Adrenal gland (tissue), 12 donors: ENCODE results near the gene DNM1. TPM values are rescaled to one million over a fixed set of nuclear protein-coding genes. Genes with fewer than 3 reads are reported as not detected.

Source experiments
- DNase-seq, 7 donors: peaks; one replicate each; pipeline ENCODE4 v3.0.0-alpha.2; 2019 to 2020
- H3K27ac ChIP-seq, 5 donors: fragments of 200-600 bp; sonication (generic) in 4 of 5; 1 replicate in 3 of 5; 2 replicates in 2 of 5; pipeline versions ENCODE4 v1.5.1 to v1.8.0; 2016 to 2020; ENCODE audit warnings: mild to moderate bottlenecking in 1 of 5
- H3K27me3 ChIP-seq: fragments of 200-600 bp; 2 replicates; pipeline ENCODE4 v1.8.0; 2021
- H3K36me3 ChIP-seq, 2 donors: fragments of 200-600 bp; replicated peaks in 1 of 2; 1 replicate in 1 of 2; 2 replicates in 1 of 2; pipeline versions ENCODE4 v1.5.1 to v1.8.0; 2018 to 2022
- H3K4me1 ChIP-seq, 2 donors: fragments of 200-600 bp; replicated peaks in 1 of 2; 1 replicate in 1 of 2; 2 replicates in 1 of 2; pipeline versions ENCODE4 v1.5.1 to v1.8.0; 2018 to 2021
- H3K4me3 ChIP-seq, 4 donors: fragments of 200-600 bp; sonication (generic) in 3 of 4; one replicate each; pipeline ENCODE4 v1.5.1; 2016 to 2018
- H3K9me3 ChIP-seq, 3 donors: fragments of 200-600 bp; sonication (generic) in 1 of 3; replicated peaks in 1 of 3; 1 replicate in 2 of 3; 2 replicates in 1 of 3; pipeline versions ENCODE4 v1.5.1 to v1.8.0; 2016 to 2021
- POLR2A ChIP-seq, 2 donors: fragments of 450-650 bp; IDR thresholded peaks; one replicate each; pipeline ENCODE4 v1.6.1; 2017; ENCODE audit warnings: antibody characterized with exemption in 2 of 2, mild to moderate bottlenecking in 2 of 2, moderate library complexity in 1 of 2
- WGBS, 4 donors: extraction: QIAGEN DNeasy Blood & Tissue Kit in 2 of 4; methylation state at CpG; one replicate each; pipeline versions ENCODE4 v1.1.5 to v1.1.7; 2013 to 2017; 5-methylcytosine and 5-hydroxymethylcytosine counted together
- intact Hi-C, 2 donors: fragments of 100-400 bp; cut with DNase I; formaldehyde crosslinking; loops; one replicate each; pipeline versions ENCODE4 v1.14.1 to v1.15.0; 2022 to 2023
- polyA plus RNA-seq, 3 donors: library from polyadenylated mRNA; stranded (reverse); fragments of 200-250 nt in 2 of 3; fragments of 350-450 nt in 1 of 3; fragmentation: Illumina TruSeq in 1 of 3; extraction: RNeasy Lipid Tissue Mini Kit (QIAGEN cat#74804) in 1 of 3; gene quantifications; one replicate each; pipeline ENCODE4 v1.2.3, GENCODE V29; 2013 to 2014
- total RNA-seq, 9 donors: library from RNA; depleted of rRNA in 4 of 9; stranded (reverse); fragments of >200 nt in 4 of 9; fragments of 120-200 nt in 1 of 9; fragmentation: NEBNext Ultra II Directional in 1 of 9; extraction: Animal tissue kit (Norgen Biotek cat#: 25700) in 1 of 9; gene quantifications; one replicate each; pipeline versions ENCODE4 v1.1.0 to v1.2.4, GENCODE V29; 2013 to 2023
- TF ChIP-seq, protein P1 (sequence below), 6 experiments: fragments of 450-650 bp in 4 of 6; fragments of 200-600 bp in 2 of 6; sonication (generic) in 1 of 6; IDR thresholded peaks; 1 replicate in 5 of 6; 2 replicates in 1 of 6; pipeline versions ENCODE4 v1.5.1 to v1.8.0; 2016 to 2021; ENCODE audit warnings: antibody characterized with exemption in 6 of 6, mild to moderate bottlenecking in 2 of 6, moderate library complexity in 1 of 6
- donor health status: healthy with polysubstance abuse.
- donor health status: Bipolar disorder and iron deficiency.
- donor health status: DM: yes; HTN: yes; CAD: no.
- donor health status: DM: no; HTN: no; CAD: no.
- donor health status: DM: no; HTN: no; CAD: no.
- donor health status: DM: yes; HTN: yes; CAD: no.

DNM1 gene
- total and polyA plus RNA-seq, 12 donors, result 2.4 to 44.3 (median 12.2) TPM

DNA sequence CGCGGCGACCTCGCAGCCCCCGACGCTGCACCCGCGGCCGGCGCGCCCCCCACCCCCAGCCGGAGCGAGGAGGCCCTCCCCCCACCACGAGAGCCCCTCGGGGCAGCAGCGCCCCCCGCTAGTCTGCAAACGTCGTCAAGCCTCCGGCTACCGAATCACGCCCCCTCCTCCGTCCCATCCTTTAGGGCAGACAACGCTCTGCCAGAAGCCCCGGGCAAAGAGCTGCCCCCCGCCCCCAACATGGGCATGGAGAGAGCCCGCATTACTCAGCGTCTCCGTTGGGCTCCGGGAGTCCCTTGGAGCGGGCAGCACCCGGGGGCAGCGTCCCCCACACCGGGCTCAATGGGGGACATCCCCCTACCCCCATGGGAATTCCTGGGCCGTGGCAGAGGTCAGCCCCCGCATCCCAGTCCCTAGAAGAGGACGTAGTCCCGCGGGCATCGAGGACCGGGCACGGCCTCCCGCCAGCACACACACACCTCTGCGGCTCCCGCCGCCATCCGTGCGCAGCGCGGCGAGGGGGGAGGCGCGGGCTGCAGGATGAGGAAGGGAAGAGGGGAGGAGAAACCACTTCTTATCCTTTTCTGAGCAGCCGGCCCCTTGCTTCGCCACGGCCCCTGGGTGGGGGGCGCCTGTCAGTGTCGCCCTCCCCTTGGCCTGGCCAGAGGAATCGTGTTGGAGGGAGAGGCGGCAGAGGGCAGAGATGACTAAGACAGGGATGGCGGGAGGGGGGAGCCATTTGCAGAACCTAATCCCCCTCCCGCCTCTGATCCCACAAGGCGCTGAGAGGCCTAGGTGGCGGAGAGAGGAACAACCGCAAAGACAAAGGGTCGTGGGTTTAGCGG is 750 bp downstream of the DNM1 start:
- Histone ChIP-seq H3K4me1 (peaks cover 12 to 16% of the 10 kb centered on the region in 2 donors), H3K27me3 (no peaks in the 10 kb centered on the region), H3K9me3 (no peaks in the 10 kb centered on the region), H3K27ac (no peak overlapping the region), H3K36me3 (no peaks in the 10 kb centered on the region), H3K4me3 (peak overlapping the region in 2 of 4 donors; percentile 31 to 60)
- peak in 1 of 7 donors; percentile 57 for DNase-seq
- TF ChIP-seq, protein P1, sequence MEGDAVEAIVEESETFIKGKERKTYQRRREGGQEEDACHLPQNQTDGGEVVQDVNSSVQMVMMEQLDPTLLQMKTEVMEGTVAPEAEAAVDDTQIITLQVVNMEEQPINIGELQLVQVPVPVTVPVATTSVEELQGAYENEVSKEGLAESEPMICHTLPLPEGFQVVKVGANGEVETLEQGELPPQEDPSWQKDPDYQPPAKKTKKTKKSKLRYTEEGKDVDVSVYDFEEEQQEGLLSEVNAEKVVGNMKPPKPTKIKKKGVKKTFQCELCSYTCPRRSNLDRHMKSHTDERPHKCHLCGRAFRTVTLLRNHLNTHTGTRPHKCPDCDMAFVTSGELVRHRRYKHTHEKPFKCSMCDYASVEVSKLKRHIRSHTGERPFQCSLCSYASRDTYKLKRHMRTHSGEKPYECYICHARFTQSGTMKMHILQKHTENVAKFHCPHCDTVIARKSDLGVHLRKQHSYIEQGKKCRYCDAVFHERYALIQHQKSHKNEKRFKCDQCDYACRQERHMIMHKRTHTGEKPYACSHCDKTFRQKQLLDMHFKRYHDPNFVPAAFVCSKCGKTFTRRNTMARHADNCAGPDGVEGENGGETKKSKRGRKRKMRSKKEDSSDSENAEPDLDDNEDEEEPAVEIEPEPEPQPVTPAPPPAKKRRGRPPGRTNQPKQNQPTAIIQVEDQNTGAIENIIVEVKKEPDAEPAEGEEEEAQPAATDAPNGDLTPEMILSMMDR (IDR thresholded peaks at IDR 0.05), result no peak
- TF ChIP-seq POLR2A (IDR thresholded peaks at IDR 0.05), result no peak
- WGBS, 4 donors, result 1 to 3% (median 2%) methylated on average over 14 to 67 of the region's 67 CpGs
- intact Hi-C loops, result no loop called here

GRCh38 chr9:128204858-128205257 is 1.7 kb downstream of the DNM1 start:
- H3K36me3 ChIP-seq, result no peaks in the 10 kb centered on the region
- intact Hi-C loops, result no loop called here
- WGBS, 4 donors, result 68 to 80% (median 74%) methylated on average over 2 to 7 of the region's 7 CpGs
- TF ChIP-seq POLR2A (IDR thresholded peaks at IDR 0.05), result no peak
- TF ChIP-seq, protein P1 (IDR thresholded peaks at IDR 0.05), result no peak
- no peak for DNase-seq
- peaks cover 12 to 16% of the 10 kb centered on the region in 2 donors for H3K4me1 ChIP-seq
- no peaks in the 10 kb centered on the region for H3K9me3 ChIP-seq
- no peak overlapping the region for H3K4me3 ChIP-seq
- H3K27ac ChIP-seq, result no peak overlapping the region
- H3K27me3 ChIP-seq, result no peaks in the 10 kb centered on the region

DNA sequence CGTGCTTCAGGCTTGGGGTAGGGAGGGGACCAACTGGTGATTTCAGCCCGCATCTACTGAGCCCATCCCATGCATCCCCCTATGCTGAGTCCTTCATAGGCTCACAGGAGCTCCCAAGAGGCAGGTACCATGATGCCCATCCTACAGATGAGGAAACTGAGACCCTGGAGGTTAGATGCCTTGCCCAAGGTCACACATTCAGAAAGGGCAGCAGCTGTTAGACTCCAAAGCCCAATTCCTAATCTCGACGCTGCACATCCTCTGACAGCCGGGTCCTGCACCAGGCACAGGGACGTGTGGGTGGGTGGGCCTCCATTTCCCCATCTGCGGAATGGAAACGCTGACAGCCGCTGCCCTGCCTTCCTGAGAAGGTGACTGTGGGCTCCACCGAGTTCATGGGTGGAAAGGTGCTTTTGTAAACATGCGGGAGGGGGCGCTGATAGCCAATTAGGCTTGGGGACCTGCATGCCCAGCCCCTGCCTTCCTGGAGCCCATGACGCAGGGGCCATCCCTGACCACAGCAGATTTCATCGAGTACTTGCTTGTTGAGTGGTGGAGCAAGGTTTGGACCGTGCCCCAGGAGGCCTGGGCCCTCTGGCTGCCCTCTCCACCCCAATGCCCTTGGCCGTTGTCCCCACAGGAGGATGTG is 2.2 kb downstream of the DNM1 start:
- Histone ChIP-seq H3K4me1 (peaks cover 12 to 16% of the 10 kb centered on the region in 2 donors), H3K36me3 (no peaks in the 10 kb centered on the region), H3K27ac (no peak overlapping the region), H3K4me3 (no peak overlapping the region), H3K9me3 (no peaks in the 10 kb centered on the region), H3K27me3 (no peaks in the 10 kb centered on the region)
- 81 to 100% (median 82%) methylated on average over 3 to 16 of the region's 16 CpGs for WGBS, 4 donors
- DNase-seq, result no peak
- TF ChIP-seq, protein P1 (IDR thresholded peaks at IDR 0.05), result no peak
- no peak for TF ChIP-seq POLR2A (IDR thresholded peaks at IDR 0.05)
- intact Hi-C loops, result no loop called here

GRCh38 chr9:128206484-128206883 is 3.3 kb downstream of the DNM1 start:
- Histone ChIP-seq H3K27me3 (no peaks in the 10 kb centered on the region), H3K4me3 (no peak overlapping the region), H3K27ac (no peak overlapping the region), H3K36me3 (no peaks in the 10 kb centered on the region), H3K4me1 (peaks cover 12 to 16% of the 10 kb centered on the region in 2 donors), H3K9me3 (no peaks in the 10 kb centered on the region)
- TF ChIP-seq, protein P1 (IDR thresholded peaks at IDR 0.05), result no peak
- no peak for TF ChIP-seq POLR2A (IDR thresholded peaks at IDR 0.05)
- no peak for DNase-seq
- WGBS, 4 donors, result 83 to 91% (median 87%) methylated on average over 3 of the region's 3 CpGs
- intact Hi-C loops, result no loop called here
